Hypothalamus (tissue), 51 donors: ENCODE data around the gene LRCH4.

Experiments used
- DNase-seq, 51 donors: peaks; one replicate each; lab custom pipeline; 2025; lab: John Stamatoyannopoulos, UW

LRCH4 gene

DNA sequence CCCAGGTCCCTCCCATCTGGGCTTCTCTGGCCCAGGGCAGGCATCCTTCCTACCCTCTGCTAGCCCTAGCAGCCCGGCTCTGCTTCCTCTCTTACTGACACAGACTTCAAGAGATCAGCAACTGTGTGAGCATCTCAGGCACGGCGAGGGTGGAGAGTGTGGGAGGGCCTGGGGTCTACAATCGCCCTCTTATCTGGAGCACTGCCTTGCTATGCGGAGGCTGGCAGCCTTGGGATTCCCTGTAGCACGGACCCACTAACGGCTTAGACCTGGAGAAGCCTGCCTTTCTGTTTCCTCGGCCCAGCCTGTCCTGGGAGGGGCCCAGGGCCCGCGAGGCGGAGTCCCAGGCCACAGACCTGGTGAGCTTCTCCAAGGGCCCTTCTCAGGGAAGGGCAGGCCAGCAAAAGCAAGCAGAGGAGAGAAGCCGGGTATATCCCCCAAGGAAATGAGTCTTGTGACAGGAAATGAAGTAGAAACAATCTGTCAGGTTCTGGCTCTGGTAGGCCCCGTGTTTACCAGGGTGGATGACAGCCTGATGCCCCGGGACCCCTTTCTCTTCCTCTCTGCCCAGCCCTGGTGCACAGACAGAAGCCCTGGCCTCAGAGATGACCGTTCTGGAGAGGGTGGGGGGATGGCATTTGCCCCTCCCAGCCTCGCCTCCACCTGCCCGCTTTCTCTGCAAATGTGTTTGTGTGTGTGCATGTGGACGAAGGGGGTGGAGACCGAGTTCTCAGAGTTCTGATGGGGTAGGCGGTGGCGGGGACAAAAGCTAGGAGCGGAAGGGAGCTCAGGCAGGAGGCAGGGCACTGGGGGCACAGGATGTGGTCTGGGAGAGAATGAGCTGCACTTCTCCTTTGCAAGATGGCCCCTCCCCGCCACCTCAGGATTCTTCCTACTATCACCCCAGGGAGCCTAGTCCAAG, 2.5 kb downstream of the LRCH4 start:
- DNase-seq = peak in 21 of 51 donors; percentile 9 to 46 (median 25)

DNA sequence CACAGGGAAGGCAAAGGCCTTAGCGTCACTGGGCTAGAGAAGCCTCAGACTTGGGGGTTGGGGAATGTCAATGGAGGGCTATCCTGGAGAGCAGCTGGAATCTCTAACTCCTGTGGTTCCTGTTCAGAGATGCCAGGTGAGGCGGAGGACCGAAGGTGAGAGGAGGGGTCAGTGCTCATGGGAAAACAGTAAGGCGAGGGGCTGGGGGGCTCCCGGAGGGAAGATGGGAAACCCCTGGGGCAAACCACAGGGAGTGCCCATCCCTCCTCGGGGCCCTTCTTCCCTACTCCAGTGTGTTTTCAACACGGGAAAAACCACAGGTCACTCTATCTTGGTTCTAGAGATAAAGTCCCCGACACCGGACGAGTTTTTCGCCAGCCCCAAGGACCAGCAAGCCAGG, 3.3 kb downstream of the LRCH4 start:
- DNase-seq = no peak

- no peak for DNase-seq
Observed at GRCh38 chr7:100582041-100582579, 3.8 kb downstream of the LRCH4 start.

DNA sequence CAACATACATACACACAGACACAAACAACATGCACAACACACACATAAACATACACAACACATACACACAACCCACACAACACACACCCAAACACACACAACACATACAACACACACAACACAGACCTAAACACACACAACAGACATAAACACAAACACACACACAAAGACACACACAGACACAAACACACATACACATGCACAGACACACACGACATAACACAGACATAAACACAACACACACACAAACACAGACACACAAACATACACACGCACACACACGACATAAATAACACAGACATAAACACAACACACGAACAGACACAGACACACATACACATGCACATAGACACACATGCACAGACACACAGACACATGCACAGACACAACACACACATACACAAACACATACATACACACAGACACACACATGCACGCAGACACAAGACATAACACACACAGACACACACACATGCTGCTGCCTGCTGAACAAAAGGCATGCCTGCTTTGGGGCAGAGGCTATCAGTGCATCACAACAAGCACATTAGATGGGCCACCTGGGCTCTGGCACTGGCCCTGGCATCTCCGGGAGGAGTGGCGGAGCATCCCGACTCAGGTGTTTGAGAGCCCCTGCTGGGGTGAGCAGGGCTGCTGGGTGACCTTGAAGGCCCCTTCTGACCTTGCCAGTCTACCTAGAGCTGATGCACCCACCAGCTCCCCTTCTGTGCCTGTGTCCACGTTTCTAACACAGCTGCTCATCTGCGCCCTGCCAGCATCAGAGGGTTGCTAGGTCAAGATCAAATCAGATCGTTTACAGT, 5.3 kb downstream of the LRCH4 start:
- DNase-seq = no peak

- no peak for DNase-seq
Observed at GRCh38 chr7:100578246-100579183, 7.4 kb downstream of the LRCH4 start.

GRCh38 chr7:100577507-100577906, 8.4 kb downstream of the LRCH4 start:
- DNase-seq = no peak

DNA sequence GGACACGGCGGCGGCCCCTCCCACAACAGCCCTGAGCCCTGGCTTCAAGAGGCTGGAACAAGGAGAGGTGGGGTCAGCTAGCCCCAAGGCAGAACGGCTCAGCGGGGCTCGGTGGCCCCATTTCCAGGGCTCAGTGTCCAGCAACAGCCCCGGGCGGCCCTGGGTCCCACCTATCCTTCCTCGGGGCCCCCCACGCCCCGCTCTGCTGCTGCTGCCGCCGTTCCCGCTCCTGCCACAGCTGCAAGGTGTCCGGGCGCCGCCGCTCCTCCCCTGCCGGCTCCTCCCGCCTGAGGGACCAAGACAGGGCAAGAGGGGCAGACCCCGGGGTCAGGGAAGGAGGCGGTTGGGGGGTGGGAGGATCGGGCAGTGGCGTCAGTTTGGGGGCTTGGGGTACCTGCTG, 8.8 kb downstream of the LRCH4 start:
- no peak for DNase-seq

- no peak for DNase-seq
Observed at GRCh38 chr7:100576384-100576993, 9.4 kb downstream of the LRCH4 start.

DNA sequence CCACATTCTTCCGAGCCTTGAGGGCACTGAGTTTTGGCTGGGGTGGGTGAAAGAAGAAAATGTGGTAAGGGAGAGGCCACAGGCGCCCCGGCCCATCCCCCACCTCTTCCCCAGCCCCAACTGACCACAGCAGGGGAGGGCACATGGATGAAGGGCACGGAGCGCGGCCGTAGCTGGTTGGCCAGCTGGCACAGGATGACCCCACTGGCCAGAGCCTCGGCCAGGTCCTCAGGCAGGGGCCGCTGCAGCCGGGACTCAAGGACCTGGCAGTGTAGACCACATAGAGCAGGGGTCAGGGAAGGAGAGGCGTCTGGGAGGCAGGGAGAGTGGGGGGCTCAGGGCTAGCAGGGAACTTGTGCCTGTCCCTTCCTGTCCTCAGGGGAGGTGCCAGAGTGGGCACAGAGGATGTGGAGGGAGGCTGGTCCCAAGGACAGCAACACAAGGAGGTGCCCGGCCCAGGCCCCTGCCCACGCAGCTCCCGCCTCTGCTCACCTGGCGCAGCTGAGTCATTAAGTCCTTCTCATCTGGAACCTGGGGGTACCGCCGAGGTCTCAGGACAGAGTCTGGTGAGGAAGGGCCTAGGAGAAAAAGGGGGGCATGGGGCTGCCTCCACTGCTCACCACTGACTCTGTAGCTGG, 10.1 kb downstream of the LRCH4 start:
- no peak for DNase-seq

DNA sequence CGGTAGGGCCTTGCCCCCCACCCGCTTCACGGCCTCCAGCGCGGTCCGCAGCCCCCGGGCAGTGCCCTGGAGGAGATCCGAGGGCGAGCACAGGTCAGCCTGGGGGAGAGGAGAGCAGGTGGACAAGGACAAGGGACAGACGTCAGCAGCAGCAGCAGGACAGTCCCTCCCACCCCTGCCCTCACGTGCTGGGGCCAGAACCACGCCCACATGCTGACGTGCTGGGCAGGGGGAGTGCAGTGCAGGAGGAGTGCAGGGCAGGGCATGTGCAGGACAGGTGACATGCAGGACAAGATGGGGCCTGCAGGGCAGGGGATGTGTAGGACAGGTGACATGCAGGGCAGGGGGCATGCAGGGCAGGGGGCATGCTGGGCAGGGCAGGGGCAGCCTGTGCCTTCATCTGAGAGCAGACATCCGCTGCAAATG, 10.7 kb downstream of the LRCH4 start:
- DNase-seq = no peak

GRCh38 chr7:100574362-100575205, 11.3 kb downstream of the LRCH4 start:
- no peak for DNase-seq

- DNase-seq = no peak
Observed at GRCh38 chr7:100573691-100574361, 12.1 kb downstream of the LRCH4 start, which contains the start of gene SAP25. Gene SAP25 (minus strand): TSS chr7:100573900. CDS start chr7:100573742, 158 bp downstream.

GRCh38 chr7:100572949-100573675, 12.8 kb downstream of the LRCH4 start:
- no peak for DNase-seq

- no peak for DNase-seq
Observed at GRCh38 chr7:100572281-100572948, 13.5 kb downstream of the LRCH4 start.

DNA sequence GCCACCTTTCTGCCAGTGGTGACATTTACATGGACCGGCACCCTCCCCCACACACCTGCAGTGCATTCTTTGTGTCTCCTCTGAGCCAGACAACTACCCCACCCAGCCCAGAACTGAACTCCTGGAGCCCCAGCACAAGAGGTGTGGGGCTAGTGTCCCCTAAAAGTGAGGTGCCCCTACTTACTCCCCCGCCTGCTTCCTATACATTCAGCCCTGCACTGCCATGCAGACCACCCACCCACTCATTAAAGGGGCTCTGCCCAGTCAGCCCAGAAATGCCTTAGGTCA, 14.2 kb downstream of the LRCH4 start:
- DNase-seq = no peak

GRCh38 chr7:100570954-100571828, 14.7 kb downstream of the LRCH4 start:
- no peak for DNase-seq
